Gastroesophageal sphincter (tissue), 3 donors: ENCODE measurements around the gene LRRC8C.

Experiments
- EP300 ChIP-seq: sonication (generic); formaldehyde crosslinking; IDR thresholded peaks from one replicate; pipeline ENCODE4 v1.6.1; 2017; ENCODE audit warnings: antibody characterized with exemption, mild to moderate bottlenecking
- POLR2A ChIP-seq, 2 donors: fragments of 450-650 bp; IDR thresholded peaks; one replicate each; pipeline ENCODE4 v1.6.1; 2017; ENCODE audit warnings: antibody characterized with exemption in 2 of 2, mild to moderate bottlenecking in 2 of 2, moderate library complexity in 1 of 2
- POLR2AphosphoS5 ChIP-seq: sonication (generic); formaldehyde crosslinking; IDR thresholded peaks from one replicate; pipeline ENCODE4 v1.6.1; 2017; ENCODE audit warnings: antibody characterized with exemption
- TF ChIP-seq, protein P1 (sequence below), 4 experiments: fragments of 200-600 bp in 2 of 4; fragments of 450-650 bp in 2 of 4; sonication (generic) in 1 of 4; IDR thresholded peaks; one replicate each; pipeline ENCODE4 v1.5.1; 2017 to 2019; ENCODE audit warnings: antibody characterized with exemption in 4 of 4, mild to moderate bottlenecking in 2 of 4, moderate library complexity in 2 of 4

DNA sequence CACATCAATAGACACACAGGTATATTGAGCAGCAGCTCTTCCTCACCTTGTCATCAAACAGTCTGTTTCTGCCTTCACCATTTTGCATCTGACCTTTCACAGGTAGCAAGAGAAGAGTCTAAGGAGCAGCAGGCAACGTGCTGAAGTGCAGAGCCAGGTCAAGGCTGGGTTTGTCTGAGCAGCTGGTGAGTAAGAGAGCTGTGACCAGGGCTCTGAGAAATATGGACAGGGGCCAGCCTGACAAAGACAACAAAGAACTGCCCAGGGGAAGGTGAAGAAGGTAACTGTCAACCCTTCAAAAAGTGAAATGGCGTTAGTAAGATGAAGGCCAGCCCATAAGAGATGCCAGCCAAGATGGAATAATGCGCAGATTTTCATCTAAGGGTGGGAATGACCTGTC lies 129.0 kb downstream of the LRRC8C start:
- TF ChIP-seq, protein P1, sequence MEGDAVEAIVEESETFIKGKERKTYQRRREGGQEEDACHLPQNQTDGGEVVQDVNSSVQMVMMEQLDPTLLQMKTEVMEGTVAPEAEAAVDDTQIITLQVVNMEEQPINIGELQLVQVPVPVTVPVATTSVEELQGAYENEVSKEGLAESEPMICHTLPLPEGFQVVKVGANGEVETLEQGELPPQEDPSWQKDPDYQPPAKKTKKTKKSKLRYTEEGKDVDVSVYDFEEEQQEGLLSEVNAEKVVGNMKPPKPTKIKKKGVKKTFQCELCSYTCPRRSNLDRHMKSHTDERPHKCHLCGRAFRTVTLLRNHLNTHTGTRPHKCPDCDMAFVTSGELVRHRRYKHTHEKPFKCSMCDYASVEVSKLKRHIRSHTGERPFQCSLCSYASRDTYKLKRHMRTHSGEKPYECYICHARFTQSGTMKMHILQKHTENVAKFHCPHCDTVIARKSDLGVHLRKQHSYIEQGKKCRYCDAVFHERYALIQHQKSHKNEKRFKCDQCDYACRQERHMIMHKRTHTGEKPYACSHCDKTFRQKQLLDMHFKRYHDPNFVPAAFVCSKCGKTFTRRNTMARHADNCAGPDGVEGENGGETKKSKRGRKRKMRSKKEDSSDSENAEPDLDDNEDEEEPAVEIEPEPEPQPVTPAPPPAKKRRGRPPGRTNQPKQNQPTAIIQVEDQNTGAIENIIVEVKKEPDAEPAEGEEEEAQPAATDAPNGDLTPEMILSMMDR (IDR thresholded peaks at IDR 0.05), result no peak
- TF ChIP-seq POLR2A (IDR thresholded peaks at IDR 0.05), result no peak
- TF ChIP-seq POLR2AphosphoS5, result no peak
- TF ChIP-seq EP300, result no peak
